Aortic smooth muscle cell (primary cell): ENCODE measurements around the gene RNF38. TPM values are rescaled to one million over a fixed set of nuclear protein-coding genes. Genes with fewer than 3 reads are reported as not detected.

ENCODE experiments used
- total RNA-seq: library from RNA; depleted of rRNA; stranded (reverse); fragments of >200 nt; gene quantifications from 2 replicates; pipeline ENCODE4 v1.2.3, GENCODE V29; 2014

RNF38 gene
- total RNA-seq, result 5.2 and 7.0 TPM in 2 replicates

GRCh38 chr9:36399980-36400331 lies at the start of gene RNF38:
Gene RNF38, minus strand, starts transcription at chr9:36400269. Its CDS starts 161 bp downstream, at chr9:36400108.

Other genes starting within 250 kb of the RNF38 start
- 0.50 and 0.92 TPM in 2 replicates for gene CCIN, start 230.9 kb downstream of the RNF38 start, total RNA-seq
- gene CLTA, start 209.3 kb downstream of the RNF38 start, total RNA-seq, result 287 and 345 TPM in 2 replicates
- gene GNE, start 141.8 kb downstream of the RNF38 start, total RNA-seq, result 19.4 and 19.7 TPM in 2 replicates
- 18.8 and 26.2 TPM in 2 replicates for gene MELK, start 172.6 kb upstream of the RNF38 start, total RNA-seq